H9 (cell line): ENCODE data around the gene FBXL2. TPM values are rescaled to one million over a fixed set of nuclear protein-coding genes. Genes with fewer than 3 reads are reported as not detected.

Experiments used
- DNase-seq: peaks from one replicate; pipeline ENCODE4 v3.0.0-alpha.2; 2017
- H2AFZ ChIP-seq: one replicate; pipeline ENCODE4 v1.6.1; 2013; ENCODE audit warnings: mild to moderate bottlenecking, low read length, control low read depth, moderate library complexity
- H2AK5ac ChIP-seq: 2 replicates; pipeline ENCODE4 v1.6.1; 2013; ENCODE audit warnings: low read length, control low read depth, mixed read lengths; ENCODE audit not compliant: insufficient read length
- H2BK120ac ChIP-seq: one replicate; pipeline ENCODE4 v1.6.1; 2013; ENCODE audit warnings: low read depth, mild to moderate bottlenecking, low read length, control low read depth, inconsistent platforms; ENCODE audit not compliant: poor library complexity, severe bottlenecking
- H2BK12ac ChIP-seq: 2 replicates; pipeline ENCODE4 v1.6.1; 2013; ENCODE audit warnings: low read length, control low read depth, mixed read lengths, low read depth; ENCODE audit not compliant: insufficient read length
- H2BK15ac ChIP-seq: 2 replicates; pipeline ENCODE4 v1.6.1; 2013; ENCODE audit warnings: low read depth, low read length, control low read depth
- H2BK20ac ChIP-seq: one replicate; pipeline ENCODE4 v1.6.1; 2013; ENCODE audit warnings: low read depth, mild to moderate bottlenecking, low read length, control low read depth, inconsistent platforms; ENCODE audit not compliant: poor library complexity, severe bottlenecking
- H2BK5ac ChIP-seq: 2 replicates; pipeline ENCODE4 v1.6.1; 2013; ENCODE audit warnings: low read length, control low read depth, mixed read lengths; ENCODE audit not compliant: insufficient read length
- H3K14ac ChIP-seq: 2 replicates; pipeline ENCODE4 v1.6.1; 2013; ENCODE audit warnings: low read length, control low read depth; ENCODE audit not compliant: insufficient read depth
- H3K18ac ChIP-seq: 2 replicates; pipeline ENCODE4 v1.6.1; 2013; ENCODE audit warnings: low read depth, mild to moderate bottlenecking, mixed read lengths, low read length, control low read depth; ENCODE audit not compliant: insufficient read length
- H3K23ac ChIP-seq: 2 replicates; pipeline ENCODE4 v1.6.1; 2013; ENCODE audit warnings: low read length, control low read depth, mixed read lengths, low read depth; ENCODE audit not compliant: insufficient read length
- H3K23me2 ChIP-seq: 2 replicates; pipeline ENCODE4 v1.6.1; 2013; ENCODE audit warnings: low read depth, mild to moderate bottlenecking, mixed read lengths, low read length, control low read depth; ENCODE audit not compliant: insufficient read length, poor library complexity, severe bottlenecking
- H3K27ac ChIP-seq: 2 replicates; pipeline ENCODE4 v1.5.1; 2013; ENCODE audit warnings: low read length, control low read depth, mixed read lengths, low read depth; ENCODE audit not compliant: insufficient read length
- H3K27me3 ChIP-seq: 2 replicates; pipeline ENCODE4 v1.6.1; 2013; ENCODE audit warnings: low read length, control low read depth, inconsistent platforms; ENCODE audit not compliant: insufficient read depth
- H3K4ac ChIP-seq: 2 replicates; pipeline ENCODE4 v1.6.1; 2013; ENCODE audit warnings: low read depth, mild to moderate bottlenecking, control low read depth, inconsistent platforms, low read length, moderate library complexity
- H3K4me1 ChIP-seq: 2 replicates; pipeline ENCODE4 v1.6.1; 2013; ENCODE audit warnings: low read length, control low read depth, inconsistent platforms; ENCODE audit not compliant: insufficient read depth
- H3K4me2 ChIP-seq: 2 replicates; pipeline ENCODE4 v1.6.1; 2013; ENCODE audit warnings: low read length, control low read depth, mixed read lengths; ENCODE audit not compliant: insufficient read length, insufficient read depth
- H3K56ac ChIP-seq: 2 replicates; pipeline ENCODE4 v1.6.1; 2013; ENCODE audit warnings: low read depth, mild to moderate bottlenecking, mixed read lengths, low read length, control low read depth; ENCODE audit not compliant: insufficient read length
- H3K79me1 ChIP-seq: 2 replicates; pipeline ENCODE4 v1.6.1; 2013; ENCODE audit warnings: low read depth, mild to moderate bottlenecking, moderate library complexity, low read length, control low read depth, inconsistent platforms; ENCODE audit not compliant: insufficient read depth, poor library complexity, severe bottlenecking
- H3K79me2 ChIP-seq: 2 replicates; pipeline ENCODE4 v1.6.1; 2013; ENCODE audit warnings: low read length, control low read depth, inconsistent platforms; ENCODE audit not compliant: insufficient read depth
- H3K9ac ChIP-seq: 2 replicates; pipeline ENCODE4 v1.6.1; 2013; ENCODE audit warnings: low read length, control low read depth, mixed read lengths; ENCODE audit not compliant: insufficient read length; ENCODE audit errors: extremely low read depth
- H3K9me3 ChIP-seq: one replicate; pipeline ENCODE4 v1.6.1; 2013; ENCODE audit warnings: low read depth, low read length, inconsistent platforms; ENCODE audit not compliant: control insufficient read depth
- H3T11ph ChIP-seq: one replicate; pipeline ENCODE4 v1.6.1; 2013; ENCODE audit warnings: mild to moderate bottlenecking, low read length, control low read depth, inconsistent platforms
- H4K20me1 ChIP-seq: one replicate; pipeline ENCODE4 v1.6.1; 2013; ENCODE audit not compliant: control insufficient read depth, insufficient read length, insufficient read depth
- H4K5ac ChIP-seq: 2 replicates; pipeline ENCODE4 v1.6.1; 2013; ENCODE audit warnings: low read depth, mild to moderate bottlenecking, mixed read lengths, low read length, control low read depth; ENCODE audit not compliant: insufficient read length
- H4K8ac ChIP-seq: replicated peaks from 2 replicates; pipeline ENCODE4 v1.6.1; 2013; ENCODE audit warnings: low read length, control low read depth, mixed read lengths, low read depth; ENCODE audit not compliant: insufficient read length
- H4K91ac ChIP-seq: 2 replicates; pipeline ENCODE4 v1.6.1; 2013; ENCODE audit warnings: low read depth, mild to moderate bottlenecking, moderate library complexity, mixed read lengths, low read length, control low read depth; ENCODE audit not compliant: insufficient read length
- H3K27ac Mint-ChIP-seq, 3 experiments: 2 replicates in 2 of 3; 3 replicates in 1 of 3; pipeline ENCODE4 v1.8.0; 2020 to 2021; ENCODE audit warnings: mixed read lengths in 3 of 3, mild to moderate bottlenecking in 1 of 3, moderate library complexity in 1 of 3
- H3K27me3 Mint-ChIP-seq: 2 replicates; pipeline ENCODE4 v1.8.0; 2021; ENCODE audit warnings: low read depth, mild to moderate bottlenecking, moderate library complexity, mixed read lengths
- H3K36me3 Mint-ChIP-seq, 3 experiments: 2 replicates in 2 of 3; 3 replicates in 1 of 3; pipeline ENCODE4 v1.8.0; 2020 to 2021; ENCODE audit warnings: low read depth in 3 of 3, mixed read lengths in 3 of 3; ENCODE audit not compliant: insufficient read depth in 1 of 3
- H3K4me1 Mint-ChIP-seq, 2 experiments: 2 replicates each; pipeline ENCODE4 v1.8.0; 2020; ENCODE audit warnings: mixed read lengths in 2 of 2
- H3K4me3 Mint-ChIP-seq, 2 experiments: 2 replicates in 1 of 2; 3 replicates in 1 of 2; pipeline ENCODE4 v1.8.0; 2020 to 2021; ENCODE audit warnings: mild to moderate bottlenecking in 2 of 2, mixed read lengths in 2 of 2, moderate library complexity in 1 of 2
- H3K9me3 Mint-ChIP-seq, 2 experiments: 2 replicates in 1 of 2; 3 replicates in 1 of 2; pipeline ENCODE4 v1.8.0; 2020; ENCODE audit warnings: mild to moderate bottlenecking in 2 of 2, mixed read lengths in 2 of 2, moderate library complexity in 1 of 2
- WGBS: extraction: QIAGEN DNeasy Blood & Tissue Kit; methylation state at CpG from one replicate; pipeline ENCODE4 v1.1.7; 2013; ENCODE audit warnings: missing lambda C conversion rate, low lambda C conversion rate, mixed read lengths; ENCODE audit not compliant: insufficient read length; ENCODE audit errors: extremely low coverage; 5-methylcytosine and 5-hydroxymethylcytosine counted together
- total RNA-seq: library from RNA; stranded (reverse); gene quantifications from 2 replicates; pipeline ENCODE4 v1.2.1, GENCODE V29; 2021
- TF ChIP-seq, protein P1 (sequence below): fragments of 200-600 bp; sonication (generic); conservative IDR thresholded peaks from 3 replicates; pipeline ENCODE4 v1.8.0; 2021; ENCODE audit warnings: antibody characterized with exemption, mild to moderate bottlenecking

The FBXL2 gene
- total RNA-seq, 1 experiment from 2014 or later: 2.7 TPM

DNA sequence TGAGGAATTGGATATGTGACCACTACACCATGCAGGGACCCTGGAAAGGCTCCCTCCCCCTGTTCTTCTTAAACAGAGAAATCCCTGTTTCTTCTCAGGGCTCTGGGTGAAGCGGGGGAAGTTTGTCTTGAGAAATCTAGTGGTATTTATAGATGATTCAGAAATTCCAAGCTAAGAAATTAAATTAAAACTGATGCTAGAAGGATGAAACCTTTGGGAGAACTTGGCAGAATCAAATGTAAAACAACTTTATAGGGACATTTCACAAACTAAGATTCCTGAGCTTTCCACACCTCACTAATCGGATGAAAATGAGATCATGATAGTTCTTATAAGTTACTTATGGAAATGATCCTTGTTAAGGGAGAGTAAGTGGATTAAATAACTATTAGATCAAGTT lies 54.2 kb downstream of the FBXL2 start:
- Mint-ChIP-seq H3K4me3 (no peak overlapping the region), H3K36me3 (peaks cover 0 to 22% (median 5%) of the 10 kb centered on the region in 3 experiments; a peak in 4 of 7 replicates), H3K27me3 (no peaks in the 10 kb centered on the region; the same call in 1 of the 2 replicates), H3K27ac (no peak overlapping the region), H3K9me3 (peaks cover 12 to 21% of the 10 kb centered on the region in 2 experiments), H3K4me1 (no peaks in the 10 kb centered on the region)
- Histone ChIP-seq H3K4me2 (no peak overlapping the region), H3K9ac (no peak overlapping the region), H2BK20ac (no peak overlapping the region), H3K23me2 (no peaks in the 10 kb centered on the region), H3K14ac (no peak overlapping the region), H2BK5ac (no peak overlapping the region), H3K56ac (no peak overlapping the region), H4K8ac (no peak overlapping the region), H3K9me3 (no peaks in the 10 kb centered on the region), H3K23ac (no peak overlapping the region), H4K20me1 (no peaks in the 10 kb centered on the region), H3T11ph (no peak overlapping the region), H2BK15ac (no peak overlapping the region), H3K4ac (no peak overlapping the region), H4K91ac (no peak overlapping the region), H3K4me1 (no peaks in the 10 kb centered on the region), H2BK120ac (no peak overlapping the region), H3K27me3 (no peaks in the 10 kb centered on the region), H2BK12ac (no peak overlapping the region), H4K5ac (no peak overlapping the region), H3K79me2 (no peaks in the 10 kb centered on the region), H2AK5ac (no peak overlapping the region), H2AFZ (no peak overlapping the region), H3K18ac (no peak overlapping the region), H3K27ac (no peak overlapping the region), H3K79me1 (no peaks in the 10 kb centered on the region)
- no CpG with 5 or more reads among the region's 2 CpGs for WGBS
- TF ChIP-seq, protein P1, sequence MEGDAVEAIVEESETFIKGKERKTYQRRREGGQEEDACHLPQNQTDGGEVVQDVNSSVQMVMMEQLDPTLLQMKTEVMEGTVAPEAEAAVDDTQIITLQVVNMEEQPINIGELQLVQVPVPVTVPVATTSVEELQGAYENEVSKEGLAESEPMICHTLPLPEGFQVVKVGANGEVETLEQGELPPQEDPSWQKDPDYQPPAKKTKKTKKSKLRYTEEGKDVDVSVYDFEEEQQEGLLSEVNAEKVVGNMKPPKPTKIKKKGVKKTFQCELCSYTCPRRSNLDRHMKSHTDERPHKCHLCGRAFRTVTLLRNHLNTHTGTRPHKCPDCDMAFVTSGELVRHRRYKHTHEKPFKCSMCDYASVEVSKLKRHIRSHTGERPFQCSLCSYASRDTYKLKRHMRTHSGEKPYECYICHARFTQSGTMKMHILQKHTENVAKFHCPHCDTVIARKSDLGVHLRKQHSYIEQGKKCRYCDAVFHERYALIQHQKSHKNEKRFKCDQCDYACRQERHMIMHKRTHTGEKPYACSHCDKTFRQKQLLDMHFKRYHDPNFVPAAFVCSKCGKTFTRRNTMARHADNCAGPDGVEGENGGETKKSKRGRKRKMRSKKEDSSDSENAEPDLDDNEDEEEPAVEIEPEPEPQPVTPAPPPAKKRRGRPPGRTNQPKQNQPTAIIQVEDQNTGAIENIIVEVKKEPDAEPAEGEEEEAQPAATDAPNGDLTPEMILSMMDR: no peak
- no peak for DNase-seq
